CD4-positive, alpha-beta T cell treated with Interleukin-21 for 1 hour (primary cell): Measurements from ENCODE around the gene IL20RB.

ENCODE experiments used
- DNase-seq: peaks from one replicate; pipeline ENCODE4 v3.0.0-alpha.2; 2020

IL20RB gene

GRCh38 chr3:136957751-136958288, at the start of gene IL20RB:
Gene IL20RB, plus strand, starts transcription at chr3:136957983. Its CDS starts 131 bp downstream, at chr3:136958114.
- DNase-seq = no peak

GRCh38 chr3:136908297-136908696, 49.5 kb upstream of the IL20RB start:
- no peak for DNase-seq

- no peak for DNase-seq
Observed at GRCh38 chr3:136909187-136909586, 48.6 kb upstream of the IL20RB start.

GRCh38 chr3:136910697-136911096, 47.1 kb upstream of the IL20RB start:
- no peak for DNase-seq

- no peak for DNase-seq
Observed at GRCh38 chr3:136913168-136913567, 44.6 kb upstream of the IL20RB start.

GRCh38 chr3:136914739-136915138, 43.0 kb upstream of the IL20RB start:
- DNase-seq = no peak

- no peak for DNase-seq
Observed at GRCh38 chr3:136916223-136916622, 41.6 kb upstream of the IL20RB start.

- peak; percentile 82 for DNase-seq
Observed at GRCh38 chr3:136919799-136920580, 37.8 kb upstream of the IL20RB start.

GRCh38 chr3:136920904-136921611, 36.7 kb upstream of the IL20RB start:
- DNase-seq = peak; percentile 37

GRCh38 chr3:136925425-136926190, 32.2 kb upstream of the IL20RB start:
- no peak for DNase-seq

GRCh38 chr3:136928240-136928639, 29.5 kb upstream of the IL20RB start:
- DNase-seq = no peak

GRCh38 chr3:136929977-136930670, 27.7 kb upstream of the IL20RB start:
- no peak for DNase-seq

- DNase-seq = no peak
Observed at GRCh38 chr3:136931606-136932005, 26.2 kb upstream of the IL20RB start.

- DNase-seq = no peak
Observed at GRCh38 chr3:136932523-136932922, 25.3 kb upstream of the IL20RB start.

GRCh38 chr3:136932978-136933772, 24.6 kb upstream of the IL20RB start:
- no peak for DNase-seq

- DNase-seq = no peak
Observed at GRCh38 chr3:136937175-136937574, 20.6 kb upstream of the IL20RB start.

GRCh38 chr3:136937851-136938250, 19.9 kb upstream of the IL20RB start:
- DNase-seq = no peak

GRCh38 chr3:136938334-136938733, 19.4 kb upstream of the IL20RB start:
- no peak for DNase-seq

GRCh38 chr3:136939489-136939888, 18.3 kb upstream of the IL20RB start:
- peak; percentile 18 for DNase-seq

GRCh38 chr3:136942803-136943202, 15.0 kb upstream of the IL20RB start:
- DNase-seq = no peak

GRCh38 chr3:136943436-136943835, 14.3 kb upstream of the IL20RB start:
- DNase-seq = no peak

GRCh38 chr3:136946978-136947377, 10.8 kb upstream of the IL20RB start:
- DNase-seq = no peak
